IPS DF 4.7 (cell line): Measurements from ENCODE around the gene TAF1C.
"Not testable (repeated sequence)": the region's sequence is repeated elsewhere in the genome, so short reads cannot be mapped to it uniquely, and the experiment has no call there.

Experiments used
- DNase-seq: peaks from one replicate; pipeline ENCODE4 v3.0.0-alpha.2; 2013; ENCODE audit warnings: low spot score; ENCODE audit errors: extremely low read depth

TAF1C gene

GRCh38 chr16:84186685-84187437, at the start of gene TAF1C:
TAF1C (minus strand) TSS chr16:84187057; CDS start chr16:84184988, 2,069 bp downstream.
- DNase-seq: peak; percentile 60

- DNase-seq: no peak
These were observed 47.7 kb upstream of the TAF1C start for GRCh38 chr16:84234321-84235241.

GRCh38 chr16:84233748-84234147, 46.9 kb upstream of the TAF1C start:
- DNase-seq: no peak

GRCh38 chr16:84232969-84233368, 46.1 kb upstream of the TAF1C start:
- DNase-seq: no peak

GRCh38 chr16:84232060-84232459, 45.2 kb upstream of the TAF1C start:
- no peak for DNase-seq

- DNase-seq: no peak
These were observed 42.6 kb upstream of the TAF1C start for GRCh38 chr16:84229471-84229870.

GRCh38 chr16:84228256-84228838, 41.5 kb upstream of the TAF1C start:
- no peak for DNase-seq

- no peak for DNase-seq
These were observed 40.7 kb upstream of the TAF1C start for GRCh38 chr16:84227548-84227947.

GRCh38 chr16:84226026-84226425, 39.2 kb upstream of the TAF1C start:
- no peak for DNase-seq

GRCh38 chr16:84225571-84225970, 38.7 kb upstream of the TAF1C start:
- no peak for DNase-seq

GRCh38 chr16:84225126-84225525, 38.3 kb upstream of the TAF1C start:
- DNase-seq: no peak

GRCh38 chr16:84224554-84224953, 37.7 kb upstream of the TAF1C start:
- no peak for DNase-seq

- no peak for DNase-seq
These were observed 36.6 kb upstream of the TAF1C start for GRCh38 chr16:84223456-84223855.

- no peak for DNase-seq
These were observed 34.0 kb upstream of the TAF1C start for GRCh38 chr16:84220851-84221250.

- DNase-seq: no peak
These were observed 32.1 kb upstream of the TAF1C start for GRCh38 chr16:84218956-84219355.

- DNase-seq: no peak
These were observed 31.4 kb upstream of the TAF1C start for GRCh38 chr16:84218176-84218823.

- not testable (repeated sequence) for DNase-seq
These were observed 29.3 kb upstream of the TAF1C start for GRCh38 chr16:84216144-84216543.

GRCh38 chr16:84215531-84215930, 28.7 kb upstream of the TAF1C start:
- DNase-seq: no peak

GRCh38 chr16:84214451-84215066, 27.7 kb upstream of the TAF1C start:
- no peak for DNase-seq

- DNase-seq: no peak
These were observed 25.8 kb upstream of the TAF1C start for GRCh38 chr16:84212631-84213030.

GRCh38 chr16:84212154-84212553, 25.3 kb upstream of the TAF1C start:
- no peak for DNase-seq
